Large intestine (tissue), 3 donors: ENCODE data around the gene SNCAIP. TPM values are rescaled to one million over a fixed set of nuclear protein-coding genes. Genes with fewer than 3 reads are reported as not detected.

Experiments used
- DNase-seq, 2 donors: peaks; one replicate each; pipeline versions ENCODE4 v3.0.0 to v3.0.0-alpha.2; 2013
- H3K27ac ChIP-seq: one replicate; pipeline ENCODE4 v1.5.1; 2013; ENCODE audit warnings: low read length
- H3K27me3 ChIP-seq: 2 replicates; pipeline ENCODE4 v1.6.1; 2013; ENCODE audit warnings: low read length; ENCODE audit not compliant: control insufficient read depth, insufficient read depth
- H3K36me3 ChIP-seq: 2 replicates; pipeline ENCODE4 v1.6.1; 2013; ENCODE audit warnings: low read length; ENCODE audit not compliant: control insufficient read depth, insufficient read depth
- H3K4me1 ChIP-seq: one replicate; pipeline ENCODE4 v1.6.1; 2013; ENCODE audit warnings: low read length; ENCODE audit not compliant: control insufficient read depth, insufficient read depth
- H3K4me3 ChIP-seq: one replicate; pipeline ENCODE4 v1.5.1; 2013; ENCODE audit warnings: low read length
- H3K9me3 ChIP-seq: one replicate; pipeline ENCODE4 v1.6.1; 2013; ENCODE audit warnings: mild to moderate bottlenecking, low read depth, low read length, moderate library complexity; ENCODE audit not compliant: control insufficient read depth
- WGBS: methylation state at CpG from one replicate; pipeline ENCODE4 v1.1.5; 2013; ENCODE audit warnings: low lambda C conversion rate; ENCODE audit not compliant: insufficient coverage; 5-methylcytosine and 5-hydroxymethylcytosine counted together
- polyA plus RNA-seq: library from polyadenylated mRNA; unstranded; fragments of 120-200 nt; gene quantifications from one replicate; pipeline ENCODE4 v1.2.1, GENCODE V29; 2013

SNCAIP gene
- polyA plus RNA-seq, 1 donor, result 7.3 TPM

DNA sequence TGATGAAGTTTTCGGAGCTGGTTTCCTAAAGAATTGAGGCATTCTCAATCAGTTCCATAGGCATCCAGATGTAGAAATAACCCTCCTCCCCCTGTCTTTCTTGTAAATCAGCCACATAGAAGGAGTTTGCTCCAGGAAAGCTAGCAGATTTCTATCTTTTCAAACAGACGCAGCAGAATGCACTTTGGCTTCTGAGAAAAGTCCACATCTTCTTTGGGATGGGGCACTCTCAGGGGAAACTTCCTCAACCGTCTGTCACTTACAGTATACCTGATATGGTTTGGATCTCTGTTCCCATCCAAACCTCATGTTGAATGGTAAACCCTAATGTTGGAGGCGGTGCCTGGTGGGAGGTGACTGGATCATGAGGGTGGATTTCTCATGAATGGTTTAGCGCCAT is 94.1 kb downstream of the SNCAIP start:
- peak; percentile 26 to 68 for DNase-seq
- Histone ChIP-seq H3K9me3 (no peaks in the 10 kb centered on the region), H3K4me3 (no peak overlapping the region), H3K27me3 (no peaks in the 10 kb centered on the region), H3K27ac (peak overlapping the region; percentile 25), H3K4me1 (peaks cover 22% of the 10 kb centered on the region), H3K36me3 (no peaks in the 10 kb centered on the region)
- no CpG with 5 or more reads among the region's 5 CpGs for WGBS

DNA sequence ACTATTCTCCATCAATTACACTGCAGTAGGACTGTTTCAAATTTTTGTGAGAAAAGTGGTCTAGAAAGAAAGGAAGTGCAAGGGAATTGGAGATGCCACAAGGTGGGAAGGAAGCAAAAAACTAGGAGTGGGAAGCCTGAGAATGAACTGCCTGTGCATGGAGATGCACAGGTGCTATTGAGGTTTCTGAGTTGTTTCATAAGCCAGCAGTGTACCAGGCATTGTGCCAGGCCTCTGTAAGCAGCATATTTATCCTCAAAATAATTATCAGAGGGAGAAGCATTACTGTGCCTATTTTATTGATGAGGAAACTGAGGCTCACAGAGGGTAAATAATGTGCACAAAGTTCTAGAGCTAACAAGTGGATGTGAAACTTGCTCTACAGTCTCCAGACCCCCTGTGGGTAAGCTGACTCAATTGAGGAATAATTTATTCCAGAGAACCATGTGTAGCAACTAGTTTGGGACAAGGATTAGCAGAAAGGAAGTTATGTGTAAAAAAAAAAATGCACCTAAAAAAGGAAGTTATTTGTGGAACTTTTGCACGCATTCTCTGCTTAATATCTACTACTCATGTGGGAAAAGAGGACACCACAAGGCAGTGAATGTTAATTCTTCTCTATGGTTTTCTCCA is 96.7 kb downstream of the SNCAIP start:
- Histone ChIP-seq H3K27ac (no peak overlapping the region), H3K36me3 (no peaks in the 10 kb centered on the region), H3K9me3 (no peaks in the 10 kb centered on the region), H3K4me1 (peaks cover 22% of the 10 kb centered on the region), H3K4me3 (no peak overlapping the region), H3K27me3 (no peaks in the 10 kb centered on the region)
- no CpG with 5 or more reads among the region's 1 CpG for WGBS
- no peak for DNase-seq

DNA sequence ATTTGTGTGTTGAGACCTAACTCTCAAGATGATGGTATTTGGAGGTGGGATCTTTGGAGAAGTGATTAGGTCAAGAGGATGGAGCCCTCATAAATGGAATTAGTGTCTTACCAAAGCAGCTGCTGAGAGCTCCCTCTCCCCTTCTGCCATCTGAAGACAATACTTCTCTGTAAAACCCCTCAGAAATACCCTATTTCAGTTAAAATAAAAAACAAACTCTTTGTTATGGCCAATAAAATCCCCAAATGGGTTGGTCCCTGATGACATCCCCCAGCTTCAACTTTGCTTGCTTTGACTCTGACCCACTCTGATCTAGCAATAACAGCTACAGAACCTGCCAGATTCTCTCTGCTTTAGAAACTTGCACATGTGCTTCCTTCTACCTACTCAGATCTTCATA is 100.9 kb downstream of the SNCAIP start:
- H3K36me3 ChIP-seq, result no peaks in the 10 kb centered on the region
- no peak overlapping the region for H3K27ac ChIP-seq
- peaks cover 6% of the 10 kb centered on the region for H3K4me1 ChIP-seq
- no peak overlapping the region for H3K4me3 ChIP-seq
- no peak for DNase-seq
- no peaks in the 10 kb centered on the region for H3K9me3 ChIP-seq
- no peaks in the 10 kb centered on the region for H3K27me3 ChIP-seq

DNA sequence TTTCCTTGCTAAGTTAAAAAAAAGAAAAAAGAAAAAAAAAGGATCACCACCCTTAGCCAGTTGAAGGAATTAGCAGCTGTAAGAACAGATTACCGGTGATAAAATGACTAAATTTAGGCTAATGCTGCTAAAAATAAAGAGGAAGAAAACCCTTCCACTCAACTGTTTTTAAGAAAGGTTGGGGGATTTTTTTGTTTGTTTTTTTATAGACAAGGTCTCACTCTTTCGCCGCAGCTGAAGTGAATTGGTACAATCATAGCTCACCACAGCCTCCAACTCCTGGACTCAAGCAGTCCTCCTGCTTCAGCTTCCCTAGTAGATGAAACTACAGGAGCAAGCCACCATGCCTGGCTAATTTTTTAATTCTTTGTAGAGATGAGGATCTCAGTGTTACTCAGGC is 101.7 kb downstream of the SNCAIP start:
- H3K27ac ChIP-seq, result no peak overlapping the region
- H3K9me3 ChIP-seq, result no peaks in the 10 kb centered on the region
- H3K36me3 ChIP-seq, result no peaks in the 10 kb centered on the region
- H3K27me3 ChIP-seq, result no peaks in the 10 kb centered on the region
- H3K4me1 ChIP-seq, result peaks cover 3% of the 10 kb centered on the region
- WGBS, result 86% methylated on average over 1 of the region's 3 CpGs
- H3K4me3 ChIP-seq, result no peak overlapping the region
- no peak for DNase-seq

DNA sequence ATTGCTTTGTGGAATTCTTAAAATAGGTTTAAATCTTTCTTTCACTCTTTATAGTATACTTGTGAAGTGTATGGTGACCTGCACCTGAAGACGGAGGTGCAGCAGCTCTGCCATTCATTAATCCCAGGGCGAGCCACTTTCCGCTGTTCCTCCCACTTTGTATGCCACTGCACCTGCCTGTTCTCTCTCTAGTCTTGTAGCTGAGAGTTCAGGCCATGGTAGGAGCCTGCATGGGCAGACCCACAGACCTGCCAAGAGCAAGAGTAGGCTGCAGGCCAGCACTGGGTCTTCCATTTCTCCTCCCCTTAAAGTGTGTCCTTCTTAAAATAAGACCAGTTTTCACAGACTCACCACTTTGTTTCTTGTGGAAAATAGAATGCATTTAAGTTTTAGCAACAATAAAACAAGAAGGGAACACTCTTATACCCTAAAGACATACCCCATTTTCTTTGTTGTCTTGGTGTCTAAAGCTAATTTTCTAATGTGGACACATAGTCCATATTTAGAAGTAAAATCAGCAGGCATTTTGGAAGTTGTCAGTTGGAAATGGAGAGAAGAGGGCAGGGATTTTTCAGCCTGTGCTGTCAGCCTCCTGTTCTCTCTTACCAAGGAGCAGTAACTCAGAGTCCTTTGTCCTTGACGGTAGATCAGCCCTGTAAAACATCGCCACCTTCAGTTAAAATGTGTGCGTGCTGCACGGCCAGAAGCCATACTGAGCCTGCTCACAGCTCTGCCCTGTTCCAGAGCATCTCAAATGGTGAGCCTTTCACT is 103.2 kb downstream of the SNCAIP start:
- H3K9me3 ChIP-seq, result no peaks in the 10 kb centered on the region
- DNase-seq, result peak; percentile 63 to 71
- peaks cover 3% of the 10 kb centered on the region for H3K4me1 ChIP-seq
- WGBS, result no CpG with 5 or more reads among the region's 7 CpGs
- H3K27ac ChIP-seq, result no peak overlapping the region
- no peaks in the 10 kb centered on the region for H3K36me3 ChIP-seq
- no peak overlapping the region for H3K4me3 ChIP-seq
- no peaks in the 10 kb centered on the region for H3K27me3 ChIP-seq

DNA sequence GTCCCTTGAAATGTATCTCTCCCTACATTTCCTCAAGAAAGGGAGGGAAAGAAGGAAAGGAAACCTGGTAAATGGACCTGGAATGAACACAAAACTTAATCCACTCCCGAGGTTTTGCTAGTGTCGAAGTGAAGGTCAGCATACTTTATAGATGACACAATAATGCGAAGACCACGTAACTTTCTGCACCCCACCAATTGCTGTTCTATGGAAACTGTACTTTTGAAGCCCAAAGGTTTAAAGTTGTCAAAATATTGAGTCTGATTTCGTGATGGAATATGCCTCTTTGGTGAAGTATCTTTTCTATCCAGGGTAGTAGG is 103.7 kb downstream of the SNCAIP start:
- Histone ChIP-seq H3K27me3 (no peaks in the 10 kb centered on the region), H3K27ac (no peak overlapping the region), H3K36me3 (no peaks in the 10 kb centered on the region), H3K4me1 (peaks cover 3% of the 10 kb centered on the region), H3K4me3 (no peak overlapping the region), H3K9me3 (no peaks in the 10 kb centered on the region)
- no peak for DNase-seq
- WGBS, result 60% methylated on average over 1 of the region's 5 CpGs

DNA sequence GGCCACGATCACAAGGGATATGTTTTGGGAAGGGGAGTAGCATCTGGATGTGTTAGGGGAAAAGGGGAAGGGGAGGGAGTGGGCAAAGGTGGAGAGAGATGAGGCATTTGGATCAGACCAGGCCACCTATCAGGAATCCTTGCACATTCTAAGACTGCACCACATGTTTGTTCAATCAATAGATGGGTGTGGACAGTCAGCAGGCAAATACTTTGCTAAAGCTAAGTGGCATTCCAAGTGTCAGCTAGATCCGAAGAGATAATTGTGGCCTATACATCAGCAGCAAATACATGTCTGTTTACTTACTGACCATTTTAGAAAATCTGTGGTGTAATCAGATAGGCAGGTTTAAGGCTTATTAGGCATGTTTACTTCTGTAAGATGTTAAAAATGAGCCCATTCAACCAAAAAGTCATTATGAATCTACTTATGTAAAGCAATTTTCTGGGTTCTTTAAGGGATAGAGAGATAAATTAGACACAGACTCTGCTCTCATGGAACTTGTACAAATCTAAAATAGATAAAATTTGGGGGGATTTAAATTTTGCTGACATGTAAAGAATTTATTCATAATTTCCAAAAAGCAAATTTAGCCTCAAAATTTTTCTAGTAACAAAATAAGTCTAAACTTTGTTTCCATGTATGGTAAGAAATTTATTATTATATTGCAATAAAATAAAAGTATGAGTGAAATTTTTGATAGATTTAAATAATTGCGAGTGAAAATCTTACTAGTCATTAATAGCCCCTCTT is 107.3 kb downstream of the SNCAIP start:
- DNase-seq, result no peak
- Histone ChIP-seq H3K4me1 (peaks cover 7% of the 10 kb centered on the region), H3K27me3 (no peaks in the 10 kb centered on the region), H3K9me3 (no peaks in the 10 kb centered on the region), H3K4me3 (no peak overlapping the region), H3K27ac (no peak overlapping the region), H3K36me3 (no peaks in the 10 kb centered on the region)
- WGBS, result 75% methylated on average over 2 of the region's 3 CpGs

DNA sequence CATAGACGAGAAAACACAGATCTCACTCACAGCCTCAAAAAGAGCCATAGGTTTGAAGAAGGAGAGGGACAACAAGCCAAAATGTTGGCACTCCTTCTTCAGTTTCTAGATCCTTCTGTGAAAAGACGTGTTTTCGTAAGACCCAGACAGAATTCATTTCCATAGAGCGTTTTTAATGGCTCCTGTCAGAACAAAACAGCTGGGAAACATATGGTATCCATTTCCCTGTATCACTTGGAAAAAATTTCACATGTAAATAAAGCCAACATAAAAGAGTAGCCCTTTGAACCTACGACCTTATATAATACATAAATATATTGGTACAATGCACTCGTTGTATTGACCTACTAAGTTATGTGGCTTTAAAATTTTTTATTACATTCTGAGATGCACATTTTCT is 108.1 kb downstream of the SNCAIP start:
- Histone ChIP-seq H3K27me3 (no peaks in the 10 kb centered on the region), H3K4me1 (peaks cover 5% of the 10 kb centered on the region), H3K36me3 (no peaks in the 10 kb centered on the region), H3K4me3 (no peak overlapping the region), H3K9me3 (no peaks in the 10 kb centered on the region), H3K27ac (no peak overlapping the region)
- 31% methylated on average over 2 of the region's 6 CpGs for WGBS
- no peak for DNase-seq

DNA sequence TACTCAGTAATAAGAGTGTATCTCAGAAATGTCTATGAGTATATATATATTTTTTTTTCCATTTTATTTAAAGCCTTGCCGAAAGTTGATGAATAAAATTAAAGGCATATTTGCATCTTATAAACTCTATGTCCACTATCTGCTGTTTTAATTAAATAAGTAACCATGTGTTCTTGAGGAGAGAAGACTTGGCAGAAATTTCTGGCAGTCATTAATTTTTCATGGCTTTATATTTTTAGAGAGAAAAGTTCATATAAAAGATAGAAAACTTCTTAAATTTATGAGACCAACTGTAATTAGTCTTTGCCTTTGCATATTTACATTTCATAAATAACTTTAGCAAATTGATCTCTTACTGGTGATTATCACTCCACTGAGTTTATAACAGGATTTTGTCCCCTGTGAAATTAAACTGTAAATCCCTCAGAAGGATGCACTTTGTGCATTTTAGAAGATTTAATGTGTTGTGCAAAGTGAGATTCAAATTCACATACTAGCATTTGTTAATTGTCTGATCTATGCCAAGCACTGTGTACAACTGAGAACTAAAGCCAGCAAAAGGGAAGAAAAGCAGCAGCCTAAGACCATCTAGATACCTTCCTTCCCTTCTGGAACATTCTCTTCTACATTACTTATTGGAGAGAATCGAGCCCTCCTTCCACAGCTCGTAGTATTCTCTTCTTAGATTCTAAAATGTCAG is 108.7 kb downstream of the SNCAIP start:
- Histone ChIP-seq H3K9me3 (no peaks in the 10 kb centered on the region), H3K36me3 (no peaks in the 10 kb centered on the region), H3K27me3 (no peaks in the 10 kb centered on the region), H3K27ac (no peak overlapping the region), H3K4me3 (no peak overlapping the region), H3K4me1 (peaks cover 4% of the 10 kb centered on the region)
- DNase-seq, result no peak
- 80% methylated on average over 3 of the region's 3 CpGs for WGBS

DNA sequence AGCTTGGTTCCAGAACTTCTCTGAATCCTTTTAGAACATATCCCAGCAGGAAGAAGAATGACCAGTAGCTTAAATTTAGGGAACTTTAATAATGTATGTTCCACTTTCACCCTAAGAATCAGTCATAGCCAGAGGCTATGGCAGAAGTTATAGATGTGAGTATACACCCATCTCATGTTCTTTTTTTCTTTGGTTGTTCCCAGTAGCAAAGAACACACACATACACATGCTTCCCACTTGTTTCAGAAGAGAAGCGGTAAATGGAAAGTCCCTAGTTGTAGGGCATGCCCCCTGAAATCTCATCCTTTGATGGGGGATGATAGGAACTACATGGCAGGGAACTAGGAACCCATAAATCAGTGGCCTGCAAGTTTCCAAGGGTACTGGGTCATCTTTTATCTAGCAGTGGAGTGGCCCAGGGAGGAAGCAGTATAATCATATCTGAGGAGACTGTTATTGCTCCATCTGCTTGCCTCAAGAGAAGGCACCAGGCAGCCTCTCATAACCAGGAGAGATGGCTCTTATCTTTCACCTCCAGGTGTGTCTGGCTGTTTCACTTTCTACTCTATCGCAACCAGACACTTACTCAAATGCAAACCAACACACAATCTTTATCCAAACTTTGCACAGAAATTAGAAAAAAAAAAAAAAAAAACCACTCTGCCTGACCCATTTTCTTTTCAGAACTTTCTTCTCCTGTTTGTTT is 109.5 kb downstream of the SNCAIP start:
- no peaks in the 10 kb centered on the region for H3K27me3 ChIP-seq
- H3K4me3 ChIP-seq, result no peak overlapping the region
- H3K27ac ChIP-seq, result no peak overlapping the region
- peak; percentile 43 to 73 for DNase-seq
- 33% methylated on average over 1 of the region's 2 CpGs for WGBS
- peaks cover 4% of the 10 kb centered on the region for H3K4me1 ChIP-seq
- no peaks in the 10 kb centered on the region for H3K36me3 ChIP-seq
- no peaks in the 10 kb centered on the region for H3K9me3 ChIP-seq
